Activated T-cell treated with anti-CD3 and anti-CD28 coated beads for 1 hour (primary cell): Measurements from ENCODE around the gene GRB10.

ENCODE experiments used
- DNase-seq: peaks from one replicate; pipeline ENCODE4 v3.0.0-alpha.2; 2020; ENCODE audit warnings: low read depth

GRB10 gene

GRCh38 chr7:50667789-50668226, 114.9 kb downstream of the GRB10 start:
- DNase-seq = no peak

GRCh38 chr7:50667338-50667737, 115.4 kb downstream of the GRB10 start:
- no peak for DNase-seq

- no peak for DNase-seq
Observed at GRCh38 chr7:50666124-50666496, 116.6 kb downstream of the GRB10 start.

- no peak for DNase-seq
Observed at GRCh38 chr7:50665403-50666123, 117.1 kb downstream of the GRB10 start.

GRCh38 chr7:50664937-50665336, 117.8 kb downstream of the GRB10 start:
- DNase-seq = no peak

GRCh38 chr7:50664461-50664922, 118.2 kb downstream of the GRB10 start:
- DNase-seq = no peak

GRCh38 chr7:50663396-50664102, 119.1 kb downstream of the GRB10 start:
- no peak for DNase-seq

GRCh38 chr7:50662996-50663395, 119.7 kb downstream of the GRB10 start:
- DNase-seq = no peak

- DNase-seq = no peak
Observed at GRCh38 chr7:50662041-50662694, 120.5 kb downstream of the GRB10 start.

- DNase-seq = no peak
Observed at GRCh38 chr7:50661345-50662040, 121.2 kb downstream of the GRB10 start.

GRCh38 chr7:50660830-50661175, 121.9 kb downstream of the GRB10 start:
- DNase-seq = no peak

GRCh38 chr7:50660040-50660829, 122.5 kb downstream of the GRB10 start:
- peak; percentile 31 for DNase-seq

- no peak for DNase-seq
Observed at GRCh38 chr7:50659329-50659965, 123.2 kb downstream of the GRB10 start.

GRCh38 chr7:50658696-50659095, 124.0 kb downstream of the GRB10 start:
- no peak for DNase-seq

- no peak for DNase-seq
Observed at GRCh38 chr7:50657912-50658311, 124.8 kb downstream of the GRB10 start.

- no peak for DNase-seq
Observed at GRCh38 chr7:50657341-50657873, 125.3 kb downstream of the GRB10 start.

GRCh38 chr7:50656141-50656895, 126.4 kb downstream of the GRB10 start:
- DNase-seq = no peak

GRCh38 chr7:50655490-50655889, 127.2 kb downstream of the GRB10 start:
- DNase-seq = no peak

- DNase-seq = no peak
Observed at GRCh38 chr7:50655020-50655419, 127.7 kb downstream of the GRB10 start.

- no peak for DNase-seq
Observed at GRCh38 chr7:50653981-50654425, 128.7 kb downstream of the GRB10 start.
